ENCODE results near the gene VGLL4.
"Not testable (repeated sequence)": the region's sequence is repeated elsewhere in the genome, so short reads cannot be mapped to it uniquely, and the experiment has no call there.

VGLL4 gene

DNA sequence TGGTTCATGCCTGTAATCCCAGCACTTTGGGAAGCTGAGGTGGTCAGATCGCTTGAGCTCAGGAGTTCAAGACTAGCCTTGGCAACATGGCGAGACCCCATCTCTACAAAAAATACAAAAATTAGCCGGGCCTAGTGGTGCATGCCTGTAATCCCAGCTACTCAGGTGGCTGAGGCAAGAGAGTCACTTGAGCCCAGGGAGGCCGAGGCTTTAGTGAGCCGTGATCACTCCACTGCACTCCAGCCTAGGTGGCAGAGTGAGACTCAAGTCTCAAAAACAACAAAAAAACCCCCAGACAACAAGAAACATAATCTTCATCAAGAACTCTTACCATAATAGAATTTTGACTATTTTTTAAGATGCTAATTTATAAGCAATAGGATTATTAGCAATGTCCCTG lies 117.6 kb downstream of the VGLL4 start:
- not testable (repeated sequence) for DNase-seq

DNA sequence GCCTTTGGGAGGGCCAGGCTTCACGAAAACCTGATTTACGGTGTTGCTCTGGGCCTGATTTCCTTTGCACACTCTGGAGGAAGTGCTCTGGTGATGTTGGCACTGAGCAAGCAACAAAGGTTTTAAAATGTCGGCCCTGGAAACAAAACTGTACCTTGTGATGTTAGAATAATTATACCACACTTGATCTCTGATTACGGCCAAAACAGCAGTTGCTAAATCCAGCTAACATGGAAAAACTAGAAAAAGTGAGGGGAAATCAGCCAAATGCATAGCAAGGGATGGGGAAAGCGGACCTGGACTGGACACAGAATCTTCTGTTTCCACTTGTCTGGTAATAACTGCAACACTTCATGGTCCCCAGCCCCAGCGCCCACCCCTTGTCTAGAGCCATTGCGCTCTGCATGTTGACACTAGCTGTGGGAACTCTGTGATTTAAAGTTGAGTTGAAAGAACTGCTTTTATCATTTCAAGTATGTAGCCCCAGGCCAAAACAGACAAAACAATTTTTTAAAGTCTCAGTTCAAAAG lies 120.1 kb downstream of the VGLL4 start:
- no peak for DNase-seq

DNA sequence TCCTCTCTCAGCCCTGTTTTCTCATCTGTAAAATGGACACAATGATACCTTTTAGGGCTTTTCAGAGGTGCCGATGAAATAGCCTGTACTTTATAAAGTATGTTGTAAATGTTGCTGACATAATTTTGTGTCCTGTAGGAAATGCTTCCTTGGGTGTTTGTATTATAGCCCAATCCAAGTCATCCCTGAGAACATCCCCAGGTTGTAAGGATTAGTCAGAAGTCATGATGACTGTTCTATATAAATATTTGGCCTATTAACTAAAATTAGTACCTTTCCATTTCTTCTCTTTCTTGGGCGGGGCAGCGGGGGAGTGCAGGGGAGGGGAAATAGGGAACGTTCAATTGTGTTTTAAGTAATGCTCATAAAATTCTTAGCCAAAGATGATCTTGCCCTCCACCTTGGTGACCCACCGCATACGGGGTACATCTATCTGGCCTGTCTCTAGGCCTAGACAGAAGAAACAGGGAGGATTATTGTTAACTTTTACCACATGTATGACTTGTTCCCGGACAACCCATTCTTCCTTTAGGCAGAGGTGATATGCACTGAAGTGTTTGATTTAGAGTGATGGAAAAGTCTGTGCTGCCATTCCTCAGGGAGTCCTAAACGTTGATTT lies 120.7 kb downstream of the VGLL4 start:
- no peak for DNase-seq

DNA sequence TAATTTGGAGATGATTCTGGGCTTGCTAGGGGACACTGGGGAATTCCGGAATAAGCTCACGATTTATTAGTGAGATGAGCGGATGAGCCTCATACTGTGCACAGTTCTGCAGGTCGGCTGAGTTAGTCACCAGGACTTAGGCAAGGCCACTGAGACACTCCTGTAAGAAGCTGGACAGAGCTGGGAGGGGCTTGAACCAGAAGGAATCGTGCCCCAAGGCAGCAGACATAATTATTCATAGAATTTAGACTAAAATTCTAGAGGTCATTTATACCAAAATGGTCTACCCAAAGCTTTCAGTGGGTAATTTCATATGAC lies 121.4 kb downstream of the VGLL4 start:
- DNase-seq: no peak

DNA sequence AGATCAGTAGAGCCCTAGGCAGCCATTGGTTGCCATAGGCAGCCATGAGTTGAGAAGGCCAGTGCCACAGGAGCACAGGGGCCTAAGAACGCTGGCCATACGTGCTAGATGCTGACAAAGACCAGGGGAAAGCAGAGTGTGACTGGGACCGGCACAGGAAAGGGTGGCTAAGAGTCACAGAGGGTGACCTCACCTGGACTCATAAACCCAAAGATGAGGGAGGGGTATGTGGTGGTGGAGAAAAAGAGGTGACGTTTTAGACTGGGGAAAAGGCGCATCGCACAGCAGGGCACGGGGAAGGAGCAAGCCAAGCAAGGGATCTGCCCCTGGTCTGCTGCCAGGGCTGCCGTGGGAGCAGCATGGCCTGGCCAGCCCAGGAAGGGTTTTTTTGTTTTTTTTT lies 122.5 kb downstream of the VGLL4 start:
- DNase-seq: no peak

DNA sequence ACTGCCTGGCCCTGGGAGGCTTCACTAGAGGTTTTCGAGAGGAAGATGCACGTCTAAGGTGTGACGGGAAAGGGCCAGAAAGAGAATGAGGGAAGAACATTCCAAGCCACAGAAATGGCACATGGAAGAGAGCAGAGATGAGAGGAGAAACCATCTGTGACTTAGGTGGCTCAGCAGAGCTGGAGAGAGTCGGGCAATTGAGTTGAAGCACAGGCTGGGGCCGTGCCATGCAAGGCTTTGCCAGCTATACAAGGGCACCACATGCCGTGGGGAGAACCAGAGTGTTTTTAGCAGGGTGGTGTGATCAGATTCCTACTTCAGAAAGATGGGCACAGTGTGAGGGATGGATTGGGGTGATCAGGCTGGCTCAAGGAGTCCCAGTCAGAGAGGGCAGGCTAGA lies 126.1 kb downstream of the VGLL4 start:
- DNase-seq: no peak

DNA sequence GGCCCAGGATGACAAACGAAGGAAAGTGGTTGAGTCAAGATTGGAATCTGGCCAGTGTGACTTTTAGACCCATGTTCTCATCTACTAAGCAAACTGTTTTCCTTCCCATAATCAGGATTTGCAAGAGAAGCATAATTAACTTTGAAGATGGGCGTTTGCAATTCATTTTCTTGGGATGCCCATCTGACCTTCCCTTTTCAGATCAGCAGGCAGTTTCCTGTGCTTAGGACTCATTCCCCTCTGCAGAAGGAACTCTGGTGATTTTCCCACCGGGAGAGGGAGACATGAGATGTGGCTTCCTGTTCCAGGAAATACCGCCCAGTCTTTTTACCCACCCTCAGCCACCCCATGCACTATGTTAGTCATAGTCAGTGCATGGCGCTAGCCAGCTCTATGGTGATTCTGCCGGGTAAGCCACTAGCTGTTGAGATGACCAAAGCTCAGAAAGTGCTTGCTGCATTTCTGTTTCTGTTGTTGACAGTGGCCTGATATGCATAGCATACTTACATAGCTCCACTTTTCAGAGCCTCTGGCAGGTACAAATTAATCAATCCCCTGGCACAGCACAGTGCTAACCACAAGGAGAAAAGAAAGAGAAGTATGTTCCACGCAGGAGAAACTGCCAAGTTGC lies 129.4 kb downstream of the VGLL4 start:
- peak; percentile 48 to 67 for DNase-seq

DNA sequence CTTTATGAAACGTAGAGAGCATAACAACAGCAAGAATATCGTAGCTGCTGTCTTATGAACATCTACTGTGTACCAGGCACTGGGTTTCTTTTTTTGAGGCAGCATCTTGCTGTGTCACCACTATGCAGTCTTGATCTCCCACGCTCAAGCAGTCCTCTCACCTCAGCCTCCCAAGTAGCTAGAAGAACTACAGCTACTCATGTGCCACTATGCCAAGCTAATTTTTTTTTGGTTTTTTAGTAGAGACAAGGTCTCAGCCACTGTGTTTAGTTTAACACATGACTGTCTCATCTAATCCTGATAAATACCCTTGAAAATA lies 129.9 kb downstream of the VGLL4 start:
- no peak for DNase-seq

DNA sequence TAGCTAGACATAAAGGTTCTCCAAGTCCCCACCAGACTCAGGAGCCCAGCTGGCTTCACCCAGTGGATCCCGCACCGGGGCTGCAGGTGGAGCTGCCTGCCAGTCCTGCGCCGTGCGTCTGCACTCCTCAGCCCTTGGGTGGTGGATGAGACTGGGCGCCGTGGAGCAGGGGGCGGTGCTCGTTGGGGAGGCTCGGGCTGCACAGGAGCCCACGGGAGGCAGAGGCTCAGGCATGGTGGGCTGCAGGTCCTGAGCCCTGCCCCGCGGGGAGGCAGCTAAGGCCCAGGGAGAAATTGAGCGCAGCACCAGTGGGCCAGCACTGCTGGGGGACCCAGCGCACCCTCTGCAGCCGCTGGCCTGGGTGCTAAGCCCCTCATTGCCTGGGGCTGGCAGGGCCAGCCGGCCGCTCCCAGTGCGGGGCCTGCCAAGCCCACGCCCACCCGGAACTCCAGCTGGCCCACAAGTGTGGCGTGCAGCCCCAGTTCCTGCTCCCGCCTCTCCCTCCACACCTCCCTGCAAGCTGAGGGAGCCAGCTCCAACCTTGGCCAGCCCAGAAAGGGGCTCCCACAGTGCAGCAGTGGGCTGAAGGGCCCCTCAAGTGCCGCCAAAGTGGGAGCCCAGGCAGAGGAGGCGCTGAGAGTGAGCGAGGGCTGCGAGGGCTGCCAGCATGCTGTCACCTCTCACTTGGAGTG lies 130.4 kb downstream of the VGLL4 start:
- not testable (repeated sequence) for DNase-seq

DNA sequence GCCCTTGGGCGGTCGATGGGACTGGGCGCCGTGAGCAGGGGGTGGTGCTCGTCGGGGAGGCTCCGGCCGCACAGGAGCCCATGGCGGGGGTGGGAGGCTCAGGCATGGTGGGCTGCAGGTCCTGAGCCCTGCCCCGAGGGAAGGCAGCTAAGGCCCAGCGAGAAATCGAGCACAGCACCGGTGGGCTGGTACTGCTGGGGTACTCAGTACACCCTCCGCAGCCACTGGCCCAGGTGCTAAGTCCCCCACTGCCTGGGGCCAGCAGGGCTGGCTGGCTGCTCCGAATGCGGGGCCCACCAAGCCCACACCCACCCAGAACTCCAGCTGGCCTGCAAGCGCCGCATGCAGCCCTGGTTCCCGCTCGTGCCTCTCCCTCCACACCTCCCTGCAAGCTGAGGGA lies 132.1 kb downstream of the VGLL4 start:
- DNase-seq: not testable (repeated sequence)

DNA sequence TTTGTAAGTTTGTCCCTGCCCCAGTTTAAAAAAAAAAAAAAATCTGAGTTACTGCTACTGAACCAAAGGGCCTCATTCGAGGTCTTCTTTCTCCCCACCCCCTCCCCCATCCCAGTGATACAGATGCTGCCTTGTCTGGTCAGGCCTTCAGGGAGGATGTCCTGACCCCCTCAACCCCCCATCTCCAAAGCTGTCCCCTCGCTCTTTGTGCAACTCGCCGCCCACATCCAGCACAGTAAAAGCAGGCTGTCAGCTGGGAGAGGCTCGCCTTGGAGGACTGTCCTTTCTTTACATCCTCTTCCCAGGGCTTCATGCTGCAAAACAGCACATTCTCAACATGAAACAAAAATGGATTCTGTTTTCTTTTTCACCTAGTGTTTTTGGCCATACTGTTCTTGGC lies 133.4 kb downstream of the VGLL4 start:
- DNase-seq: no peak

DNA sequence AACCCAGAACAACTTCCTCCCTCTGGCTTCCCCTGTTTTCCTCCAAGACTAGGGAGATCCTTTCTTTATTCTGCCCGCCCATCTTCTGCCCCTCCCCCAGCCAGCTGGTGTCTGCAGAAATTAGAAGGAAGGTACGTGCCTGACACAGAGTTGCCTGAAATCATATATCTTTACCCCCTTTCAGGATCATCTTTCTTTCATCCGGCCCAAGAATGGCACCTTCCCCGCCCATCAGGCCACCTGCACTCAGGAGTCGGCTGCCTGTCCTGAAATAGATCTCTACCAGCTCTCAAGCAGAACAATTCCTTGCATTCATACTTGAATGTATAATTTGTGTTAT lies 133.7 kb downstream of the VGLL4 start:
- no peak for DNase-seq

DNA sequence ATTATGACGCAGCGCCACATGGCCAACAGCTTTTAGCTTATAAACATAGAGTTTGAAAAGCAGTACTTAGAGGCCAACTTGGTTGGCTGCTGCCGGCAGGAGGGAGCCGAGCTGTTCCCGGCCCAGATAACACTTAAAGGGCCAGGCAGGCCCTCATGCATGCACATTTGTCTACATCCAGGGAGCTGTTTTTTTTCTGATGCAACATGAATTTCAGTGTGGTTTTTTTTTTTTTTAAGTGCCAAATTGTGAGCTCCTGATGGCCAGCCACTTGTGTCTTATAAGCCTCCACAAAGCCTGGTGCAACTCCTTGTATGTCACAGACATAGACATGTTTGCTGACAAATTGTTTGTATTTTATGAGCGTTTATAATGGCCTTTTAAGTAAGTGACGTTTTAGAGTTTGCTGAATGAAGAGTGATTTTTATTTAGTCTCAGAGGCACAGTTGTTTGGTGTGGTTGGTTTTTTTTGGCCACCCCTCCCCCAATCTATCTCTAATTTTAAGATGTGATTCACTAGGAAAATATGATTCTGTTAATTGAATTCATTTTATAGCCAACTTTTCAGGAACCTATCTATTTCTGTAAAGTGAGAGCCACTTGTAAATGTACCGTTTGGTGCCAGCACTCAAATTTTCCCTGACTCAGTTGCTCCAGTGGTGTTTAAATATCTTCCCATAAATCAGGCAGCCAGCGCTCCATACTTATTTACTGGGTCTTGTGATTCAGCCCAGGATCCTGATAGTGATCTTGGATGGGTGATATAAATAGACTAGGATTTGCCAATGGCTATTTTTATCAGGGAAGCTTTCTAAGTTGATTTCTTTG lies 134.3 kb downstream of the VGLL4 start:
- DNase-seq: no peak

DNA sequence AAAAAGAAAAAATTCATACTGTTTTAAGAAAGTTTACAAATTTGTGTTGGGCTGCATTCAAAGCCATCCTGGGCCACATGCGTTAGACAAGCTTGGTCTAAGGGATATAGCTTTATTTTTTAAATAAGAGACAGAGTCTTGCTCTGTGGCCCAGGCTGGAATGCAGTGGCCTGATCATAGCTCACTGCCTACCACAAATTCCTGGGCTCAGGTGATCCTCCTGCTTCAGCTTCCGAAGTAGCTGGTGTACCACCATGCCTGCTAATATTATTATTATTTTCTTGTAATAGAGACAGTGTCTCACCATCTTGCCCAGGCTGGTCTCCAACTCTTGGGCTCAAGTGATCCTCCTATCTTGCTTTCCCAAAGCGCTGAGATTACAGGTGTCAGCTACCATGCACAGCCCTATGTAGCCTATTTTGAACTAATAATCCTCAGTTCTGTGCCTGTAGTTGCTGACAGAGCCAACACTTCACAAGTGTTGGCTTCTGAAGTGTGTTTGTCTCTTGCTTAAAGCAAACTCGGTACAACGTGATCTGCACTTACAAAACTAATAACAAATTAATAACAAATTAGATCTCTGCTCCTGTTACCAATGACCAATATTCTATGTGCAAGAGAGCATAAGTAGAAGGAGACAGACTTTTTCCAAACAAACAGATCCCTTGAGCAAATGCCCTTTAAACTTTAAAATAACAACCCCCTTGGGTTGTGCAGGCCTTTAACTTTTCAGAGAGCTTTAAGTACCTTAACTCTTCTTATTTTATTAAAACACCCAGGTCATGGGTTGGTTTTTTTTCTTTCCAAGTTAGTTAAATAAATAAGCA lies 135.2 kb downstream of the VGLL4 start:
- DNase-seq: no peak

DNA sequence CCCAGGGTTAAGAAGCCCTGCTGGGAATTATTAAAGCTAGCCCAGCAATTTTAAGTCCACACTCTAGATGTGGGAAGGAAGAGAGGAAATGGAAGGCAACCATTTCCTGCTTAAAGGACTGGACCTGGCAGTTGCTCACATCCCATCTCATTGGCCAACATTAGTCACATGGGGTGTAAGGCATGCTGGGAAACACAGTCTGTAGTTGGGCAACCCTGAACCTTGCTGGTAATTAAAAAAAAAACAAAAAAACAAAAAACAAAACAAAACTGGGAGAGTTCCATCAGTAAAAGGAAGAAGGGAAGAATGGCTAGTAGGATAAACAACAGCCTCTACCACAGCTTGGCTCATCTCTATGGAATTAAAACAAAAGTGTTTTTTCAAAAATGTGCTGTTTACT lies 136.0 kb downstream of the VGLL4 start:
- DNase-seq: no peak
